Natural killer cell (primary cell): Measurements from ENCODE around the gene PM20D2. TPM values are rescaled to one million over a fixed set of nuclear protein-coding genes. Genes with fewer than 3 reads are reported as not detected.

ENCODE experiments used
- ATAC-seq, 3 donors: fragments of 150-1000 bp in 2 of 3; fragments of 200-7000 bp in 1 of 3; cut with Tn5 transposase; 1 replicate in 1 of 3; 2 replicates in 2 of 3; pipeline ENCODE4 v1.10.0; 2021; ENCODE audit warnings: mild to moderate bottlenecking in 2 of 3, moderate library complexity in 2 of 3
- DNase-seq, 2 donors: peaks; one replicate each; pipeline versions ENCODE4 v3.0.0 to v3.0.0-alpha.2; 2013 to 2021; ENCODE audit warnings: mixed read lengths in 1 of 2
- H3K27ac ChIP-seq: one replicate; pipeline ENCODE4 v1.5.1; 2013; ENCODE audit warnings: mild to moderate bottlenecking, low read length
- H3K27me3 ChIP-seq: one replicate; pipeline ENCODE4 v1.6.1; 2013; ENCODE audit warnings: low read length; ENCODE audit not compliant: control insufficient read depth, insufficient read depth
- H3K36me3 ChIP-seq: one replicate; pipeline ENCODE4 v1.6.1; 2013; ENCODE audit warnings: low read length; ENCODE audit not compliant: control insufficient read depth, insufficient read depth
- H3K4me1 ChIP-seq: one replicate; pipeline ENCODE4 v1.6.1; 2013; ENCODE audit warnings: low read length; ENCODE audit not compliant: control insufficient read depth, insufficient read depth
- H3K4me3 ChIP-seq: one replicate; pipeline ENCODE4 v1.5.1; 2013; ENCODE audit warnings: low read length
- H3K9me3 ChIP-seq: one replicate; pipeline ENCODE4 v1.6.1; 2013; ENCODE audit warnings: low read length; ENCODE audit not compliant: control insufficient read depth, insufficient read depth
- H3K27ac Mint-ChIP-seq, 2 donors: one replicate each; pipeline ENCODE4 v1.8.0; 2022; ENCODE audit warnings: mild to moderate bottlenecking in 2 of 2, mixed read lengths in 2 of 2, moderate library complexity in 1 of 2
- H3K27me3 Mint-ChIP-seq, 2 donors: one replicate each; pipeline ENCODE4 v1.8.0; 2022; ENCODE audit warnings: low read depth in 2 of 2, mixed read lengths in 2 of 2
- H3K36me3 Mint-ChIP-seq: one replicate; pipeline ENCODE4 v1.8.0; 2022; ENCODE audit warnings: mixed read lengths
- H3K4me1 Mint-ChIP-seq, 2 donors: one replicate each; pipeline ENCODE4 v1.8.0; 2022; ENCODE audit warnings: mixed read lengths in 2 of 2
- H3K4me3 Mint-ChIP-seq: one replicate; pipeline ENCODE4 v1.8.0; 2022; ENCODE audit warnings: mild to moderate bottlenecking, moderate library complexity, mixed read lengths
- H3K9me3 Mint-ChIP-seq, 2 donors: one replicate each; pipeline ENCODE4 v1.8.0; 2022; ENCODE audit warnings: mixed read lengths in 2 of 2
- CTCF ChIP-seq: fragments of 200-600 bp; IDR thresholded peaks from one replicate; pipeline ENCODE4 v1.8.0; 2022; ENCODE audit warnings: antibody characterized with exemption
- WGBS: methylation state at CpG from one replicate; pipeline ENCODE4 v1.1.7; 2013; ENCODE audit warnings: missing lambda C conversion rate; ENCODE audit not compliant: insufficient coverage; 5-methylcytosine and 5-hydroxymethylcytosine counted together
- intact Hi-C: fragments of 100-400 bp; cut with micrococcal nuclease; formaldehyde crosslinking; loops from one replicate; pipeline ENCODE4 v1.14.2; 2022
- total RNA-seq, 4 donors: library from RNA; stranded (reverse); fragments of 120-200 nt in 1 of 4; gene quantifications; one replicate each; pipeline versions ENCODE4 v1.2.3 to v1.2.4, GENCODE V29; 2013 to 2022

The PM20D2 gene
- total RNA-seq, 3 donors from 2014 or later (not counting 1 experiment from before 2014, with no cell fraction given), result 4.0 to 6.1 (median 4.9) TPM

- Histone ChIP-seq H3K27ac (no peak overlapping the region), H3K4me3 (no peak overlapping the region), H3K36me3 (no peaks in the 10 kb centered on the region), H3K9me3 (no peaks in the 10 kb centered on the region), H3K4me1 (no peaks in the 10 kb centered on the region), H3K27me3 (no peaks in the 10 kb centered on the region)
- 97% methylated on average over 2 of the region's 3 CpGs for WGBS
- intact Hi-C loops, result no loop called here
- Mint-ChIP-seq H3K27ac (no peak overlapping the region), H3K36me3 (no peaks in the 10 kb centered on the region), H3K9me3 (no peaks in the 10 kb centered on the region), H3K27me3 (no peaks in the 10 kb centered on the region), H3K4me1 (no peaks in the 10 kb centered on the region), H3K4me3 (no peak overlapping the region)
- DNase-seq, result no peak
- no peak for ATAC-seq
- no peak for TF ChIP-seq CTCF
These were observed 35.6 kb upstream of the PM20D2 start for GRCh38 chr6:89110284-89110683.

- Mint-ChIP-seq H3K4me1 (peaks cover 1 to 5% of the 10 kb centered on the region in 2 donors), H3K9me3 (no peaks in the 10 kb centered on the region), H3K4me3 (no peak overlapping the region), H3K27ac (no peak overlapping the region), H3K36me3 (no peaks in the 10 kb centered on the region), H3K27me3 (no peaks in the 10 kb centered on the region)
- intact Hi-C loops, result no loop called here
- TF ChIP-seq CTCF, result no peak
- ATAC-seq, result no peak
- Histone ChIP-seq H3K36me3 (no peaks in the 10 kb centered on the region), H3K4me3 (no peak overlapping the region), H3K4me1 (peaks cover 1% of the 10 kb centered on the region), H3K9me3 (no peaks in the 10 kb centered on the region), H3K27ac (no peak overlapping the region), H3K27me3 (no peaks in the 10 kb centered on the region)
- WGBS, result 96% methylated on average over 9 of the region's 9 CpGs
- no peak for DNase-seq
These were observed 33.9 kb upstream of the PM20D2 start for GRCh38 chr6:89111933-89112332.

- no peaks in the 10 kb centered on the region for H3K27me3 Mint-ChIP-seq
- Histone ChIP-seq H3K27ac (no peak overlapping the region), H3K27me3 (no peaks in the 10 kb centered on the region), H3K9me3 (no peaks in the 10 kb centered on the region), H3K36me3 (no peaks in the 10 kb centered on the region), H3K4me3 (no peak overlapping the region), H3K4me1 (peaks cover 9% of the 10 kb centered on the region)
- no peak for ATAC-seq
- WGBS, result 100% methylated on average over 1 of the region's 6 CpGs
- TF ChIP-seq CTCF, result no peak
- no peaks in the 10 kb centered on the region for H3K36me3 Mint-ChIP-seq
- peak overlapping the region; percentile 54 to 78 for H3K27ac Mint-ChIP-seq
- H3K4me1 Mint-ChIP-seq, result peaks cover 6 to 15% of the 10 kb centered on the region in 2 donors
- peak overlapping the region; percentile 93 for H3K4me3 Mint-ChIP-seq
- intact Hi-C loops, result loop anchor here (5.0 kb wide), 1 partner anchor 34 kb away; the partner anchor contains the start of gene PNRC1
- H3K9me3 Mint-ChIP-seq, result no peaks in the 10 kb centered on the region
- no peak for DNase-seq
These were observed 29.2 kb upstream of the PM20D2 start for GRCh38 chr6:89116702-89117101.
